Progenitor cell of endocrine pancreas (in vitro differentiated cells): ENCODE measurements around the gene RCAN2. TPM values are rescaled to one million over a fixed set of nuclear protein-coding genes. Genes with fewer than 3 reads are reported as not detected.

ENCODE experiments used
- DNase-seq: peaks from one replicate; pipeline ENCODE4 v3.0.0; 2021; ENCODE audit warnings: low spot score; ENCODE audit not compliant: unreplicated experiment
- H3K27ac Mint-ChIP-seq: 2 replicates; pipeline ENCODE4 v1.8.0; 2021; ENCODE audit warnings: mild to moderate bottlenecking, moderate library complexity, mixed read lengths
- H3K27me3 Mint-ChIP-seq: 2 replicates; pipeline ENCODE4 v1.8.0; 2021; ENCODE audit warnings: mixed read lengths
- H3K36me3 Mint-ChIP-seq: 2 replicates; pipeline ENCODE4 v1.8.0; 2022; ENCODE audit warnings: mixed read lengths; ENCODE audit not compliant: insufficient read depth
- H3K4me1 Mint-ChIP-seq: 2 replicates; pipeline ENCODE4 v1.8.0; 2021; ENCODE audit warnings: low read depth, mixed read lengths
- H3K4me3 Mint-ChIP-seq: 2 replicates; pipeline ENCODE4 v1.8.0; 2021; ENCODE audit warnings: low read depth, mild to moderate bottlenecking, moderate library complexity, mixed read lengths
- H3K9me3 Mint-ChIP-seq: 2 replicates; pipeline ENCODE4 v1.8.0; 2021; ENCODE audit warnings: low read depth, mixed read lengths
- CTCF ChIP-seq: fragments of 200-600 bp; sonication (generic); IDR thresholded peaks from one replicate; pipeline ENCODE4 v1.5.0; 2021; ENCODE audit warnings: antibody characterized with exemption, mild to moderate bottlenecking; ENCODE audit not compliant: unreplicated experiment
- total RNA-seq: library from RNA; stranded (reverse); gene quantifications from 2 replicates; pipeline ENCODE4 v1.2.1, GENCODE V29; 2021

RCAN2 gene
- total RNA-seq, 1 donor from 2014 or later = 23.3 TPM

- no peak for TF ChIP-seq CTCF
These were observed 51.1 kb downstream of the RCAN2 start for GRCh38 chr6:46440141-46440540.

GRCh38 chr6:46438245-46438644 is 53.0 kb downstream of the RCAN2 start:
- peaks cover 3% of the 10 kb centered on the region for H3K36me3 Mint-ChIP-seq
- H3K27me3 Mint-ChIP-seq = no peaks in the 10 kb centered on the region
- no peak for DNase-seq
- H3K27ac Mint-ChIP-seq = no peak overlapping the region
- peaks cover 2% of the 10 kb centered on the region for H3K9me3 Mint-ChIP-seq
- H3K4me3 Mint-ChIP-seq = no peak overlapping the region
- H3K4me1 Mint-ChIP-seq = peaks cover 4% of the 10 kb centered on the region
- TF ChIP-seq CTCF = no peak

More at GRCh38 chr6:46440141-46440540, 51.1 kb downstream of the RCAN2 start:
- Mint-ChIP-seq H3K4me1 (peaks cover 4% of the 10 kb centered on the region), H3K27ac (no peak overlapping the region), H3K9me3 (peaks cover under 1% of the 10 kb centered on the region), H3K27me3 (no peaks in the 10 kb centered on the region), H3K36me3 (peaks cover 3% of the 10 kb centered on the region), H3K4me3 (no peak overlapping the region)
- no peak for DNase-seq

GRCh38 chr6:46437671-46438221 is 53.5 kb downstream of the RCAN2 start:
- Mint-ChIP-seq H3K27ac (no peak overlapping the region), H3K36me3 (peaks cover 3% of the 10 kb centered on the region), H3K4me3 (no peak overlapping the region), H3K4me1 (peaks cover 4% of the 10 kb centered on the region), H3K9me3 (peaks cover 4% of the 10 kb centered on the region), H3K27me3 (no peaks in the 10 kb centered on the region)
- TF ChIP-seq CTCF = no peak
- DNase-seq = no peak

GRCh38 chr6:46422619-46423018 is 68.6 kb downstream of the RCAN2 start:
- no peak overlapping the region for H3K4me3 Mint-ChIP-seq
- DNase-seq = no peak
- peaks cover 3% of the 10 kb centered on the region for H3K36me3 Mint-ChIP-seq
- H3K4me1 Mint-ChIP-seq = no peaks in the 10 kb centered on the region
- H3K27me3 Mint-ChIP-seq = no peaks in the 10 kb centered on the region
- no peak for TF ChIP-seq CTCF
- no peaks in the 10 kb centered on the region for H3K9me3 Mint-ChIP-seq
- no peak overlapping the region for H3K27ac Mint-ChIP-seq

- Mint-ChIP-seq H3K36me3 (peaks cover 3% of the 10 kb centered on the region), H3K27me3 (no peaks in the 10 kb centered on the region), H3K4me3 (no peak overlapping the region), H3K9me3 (no peaks in the 10 kb centered on the region), H3K27ac (no peak overlapping the region), H3K4me1 (no peaks in the 10 kb centered on the region)
- no peak for TF ChIP-seq CTCF
- no peak for DNase-seq
These were observed 69.3 kb downstream of the RCAN2 start for GRCh38 chr6:46421939-46422338.
